ENCODE results near the gene MTRR.

MTRR gene

GRCh38 chr5:7886849-7887475 is 18.0 kb downstream of the MTRR start:
- TF ChIP-seq EZH2 (optimal IDR thresholded peaks at IDR 0.05; ENCODE audit: low read depth, low read length), result no peak
- no peak for TF ChIP-seq EZH2phosphoT487 (IDR thresholded peaks at IDR 0.05; ENCODE audit: low read length)
- TF ChIP-seq CTCF (IDR thresholded peaks at IDR 0.05; ENCODE audit: low read length), result peak; percentile 49
- Histone ChIP-seq H3K79me2 (ENCODE audit: low read length) (peaks cover 86% of the 10 kb centered on the region), H3K4me3 (ENCODE audit: low read length) (no peak overlapping the region), H4K20me1 (ENCODE audit: insufficient read depth, low read length) (peaks cover 13% of the 10 kb centered on the region), H3K4me2 (ENCODE audit: low read depth, low read length) (no peak overlapping the region), H3K9ac (ENCODE audit: low read length) (no peak overlapping the region), H3K36me3 (replicated peaks; ENCODE audit: insufficient read depth, low read length) (peaks cover 46% of the 10 kb centered on the region; the same call in 1 of the 2 replicates), H2AFZ (ENCODE audit: low read length) (no peak overlapping the region), H3K4me1 (ENCODE audit: low read length) (no peaks in the 10 kb centered on the region), H3F3A (ENCODE audit: insufficient read depth, low read length) (peaks cover 4% of the 10 kb centered on the region; the same call in 1 of the 2 replicates), H3K27me3 (replicated peaks; ENCODE audit: insufficient read depth, low read length) (no peaks in the 10 kb centered on the region), H3K9me2 (replicated peaks; ENCODE audit: insufficient read depth, low read length) (no peaks in the 10 kb centered on the region), H3K9me3 (replicated peaks; ENCODE audit: insufficient read depth, low read length) (no peaks in the 10 kb centered on the region), H3K27ac (ENCODE audit: low read length) (no peak overlapping the region)
- DNase-seq, result peak; percentile 18

GRCh38 chr5:7888901-7889300 is 20.0 kb downstream of the MTRR start:
- Histone ChIP-seq H3K36me3 (replicated peaks; ENCODE audit: insufficient read depth, low read length) (peaks cover 50% of the 10 kb centered on the region; the same call in 1 of the 2 replicates), H3K4me1 (ENCODE audit: low read length) (peaks cover 19% of the 10 kb centered on the region), H3F3A (ENCODE audit: insufficient read depth, low read length) (peaks cover 11% of the 10 kb centered on the region; the same call in 1 of the 2 replicates), H3K9me3 (replicated peaks; ENCODE audit: insufficient read depth, low read length) (no peaks in the 10 kb centered on the region), H3K4me2 (ENCODE audit: low read depth, low read length) (no peak overlapping the region), H3K9ac (ENCODE audit: low read length) (no peak overlapping the region), H3K27ac (ENCODE audit: low read length) (no peak overlapping the region), H2AFZ (ENCODE audit: low read length) (no peak overlapping the region), H3K9me2 (replicated peaks; ENCODE audit: insufficient read depth, low read length) (no peaks in the 10 kb centered on the region), H4K20me1 (ENCODE audit: insufficient read depth, low read length) (peaks cover 13% of the 10 kb centered on the region; the same call in 1 of the 2 replicates), H3K79me2 (ENCODE audit: low read length) (peaks cover 85% of the 10 kb centered on the region), H3K4me3 (ENCODE audit: low read length) (no peak overlapping the region), H3K27me3 (replicated peaks; ENCODE audit: insufficient read depth, low read length) (no peaks in the 10 kb centered on the region)
- TF ChIP-seq EZH2 (optimal IDR thresholded peaks at IDR 0.05; ENCODE audit: low read depth, low read length) (no peak), CTCF (IDR thresholded peaks at IDR 0.05; ENCODE audit: low read length) (no peak), EZH2phosphoT487 (IDR thresholded peaks at IDR 0.05; ENCODE audit: low read length) (no peak)
- no peak for DNase-seq

- peak overlapping the region; percentile 60; the same call in 1 of the 2 replicates for H3K27ac ChIP-seq (ENCODE audit: low read length)
- no peak overlapping the region for H2AFZ ChIP-seq (ENCODE audit: low read length)
- no peak overlapping the region for H3K9ac ChIP-seq (ENCODE audit: low read length)
- peaks cover 80% of the 10 kb centered on the region for H3K79me2 ChIP-seq (ENCODE audit: low read length)
- peak overlapping the region; percentile 14; the same call in 1 of the 2 replicates for H3K4me3 ChIP-seq (ENCODE audit: low read length)
- TF ChIP-seq EZH2 (optimal IDR thresholded peaks at IDR 0.05; ENCODE audit: low read depth, low read length), result no peak
- no peak for TF ChIP-seq EZH2phosphoT487 (IDR thresholded peaks at IDR 0.05; ENCODE audit: low read length)
- TF ChIP-seq CTCF (IDR thresholded peaks at IDR 0.05; ENCODE audit: low read length), result no peak
- H3K27me3 ChIP-seq (replicated peaks; ENCODE audit: insufficient read depth, low read length), result no peaks in the 10 kb centered on the region
- H3K36me3 ChIP-seq (replicated peaks; ENCODE audit: insufficient read depth, low read length), result peaks cover 63% of the 10 kb centered on the region
- H3F3A ChIP-seq (ENCODE audit: insufficient read depth, low read length), result peaks cover 21% of the 10 kb centered on the region
- H3K9me3 ChIP-seq (replicated peaks; ENCODE audit: insufficient read depth, low read length), result no peaks in the 10 kb centered on the region
- H4K20me1 ChIP-seq (ENCODE audit: insufficient read depth, low read length), result peaks cover 14% of the 10 kb centered on the region
- H3K4me2 ChIP-seq (ENCODE audit: low read depth, low read length), result peak overlapping the region; percentile 48
- DNase-seq, result no peak
- peaks cover 32% of the 10 kb centered on the region for H3K4me1 ChIP-seq (ENCODE audit: low read length)
- H3K9me2 ChIP-seq (replicated peaks; ENCODE audit: insufficient read depth, low read length), result no peaks in the 10 kb centered on the region
These were observed 25.5 kb downstream of the MTRR start for GRCh38 chr5:7894439-7894838.

Measured in MM.1S (cell line).